Measurements from ENCODE around the gene OR5B12. TPM values are rescaled to one million over a fixed set of nuclear protein-coding genes. Genes with fewer than 3 reads are reported as not detected.
"Not testable (repeated sequence)": the region's sequence is repeated elsewhere in the genome, so short reads cannot be mapped to it uniquely, and the experiment has no call there.

OR5B12 gene
- total RNA-seq, 1 donor from 2014 or later: 2.9 TPM

DNA sequence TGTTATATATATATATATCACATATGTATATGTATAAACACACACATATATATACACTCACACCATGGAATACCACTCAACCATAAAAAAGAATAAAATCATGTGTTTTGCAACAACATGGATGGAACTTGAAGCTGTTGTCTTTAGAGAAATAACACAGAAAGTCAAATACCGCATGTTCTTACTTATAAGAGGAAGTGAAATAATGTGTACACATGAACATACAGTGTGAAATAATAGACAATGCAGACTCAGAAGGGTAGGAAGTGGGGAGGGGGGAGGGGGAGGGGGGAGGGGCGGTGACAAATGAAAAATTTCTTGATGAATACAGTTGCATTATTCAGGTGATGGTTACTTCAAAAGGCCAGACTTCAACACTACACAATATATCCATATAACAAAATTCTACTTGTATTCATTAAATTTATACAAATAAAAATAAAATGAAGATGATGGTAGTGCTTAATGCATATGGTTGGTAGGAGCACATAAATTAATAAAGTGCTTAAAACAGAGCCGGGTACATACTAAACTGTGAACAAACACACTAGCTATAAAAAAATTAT, 8.3 kb downstream of the OR5B12 start:
- TF ChIP-seq, protein P1, sequence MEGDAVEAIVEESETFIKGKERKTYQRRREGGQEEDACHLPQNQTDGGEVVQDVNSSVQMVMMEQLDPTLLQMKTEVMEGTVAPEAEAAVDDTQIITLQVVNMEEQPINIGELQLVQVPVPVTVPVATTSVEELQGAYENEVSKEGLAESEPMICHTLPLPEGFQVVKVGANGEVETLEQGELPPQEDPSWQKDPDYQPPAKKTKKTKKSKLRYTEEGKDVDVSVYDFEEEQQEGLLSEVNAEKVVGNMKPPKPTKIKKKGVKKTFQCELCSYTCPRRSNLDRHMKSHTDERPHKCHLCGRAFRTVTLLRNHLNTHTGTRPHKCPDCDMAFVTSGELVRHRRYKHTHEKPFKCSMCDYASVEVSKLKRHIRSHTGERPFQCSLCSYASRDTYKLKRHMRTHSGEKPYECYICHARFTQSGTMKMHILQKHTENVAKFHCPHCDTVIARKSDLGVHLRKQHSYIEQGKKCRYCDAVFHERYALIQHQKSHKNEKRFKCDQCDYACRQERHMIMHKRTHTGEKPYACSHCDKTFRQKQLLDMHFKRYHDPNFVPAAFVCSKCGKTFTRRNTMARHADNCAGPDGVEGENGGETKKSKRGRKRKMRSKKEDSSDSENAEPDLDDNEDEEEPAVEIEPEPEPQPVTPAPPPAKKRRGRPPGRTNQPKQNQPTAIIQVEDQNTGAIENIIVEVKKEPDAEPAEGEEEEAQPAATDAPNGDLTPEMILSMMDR (IDR thresholded peaks at IDR 0.05): no peak
- no peaks in the 10 kb centered on the region for H3K36me3 ChIP-seq
- DNase-seq (ENCODE audit: low spot score in 2 of 2): no peak
- H3K27ac ChIP-seq: no peak overlapping the region
- H3K4me3 ChIP-seq: no peak overlapping the region
- intact Hi-C loops (cut with DNase I): no loop called here
- no peaks in the 10 kb centered on the region for H3K27me3 ChIP-seq
- H3K9me3 ChIP-seq: peaks cover 0 to 7% of the 10 kb centered on the region in 2 donors
- H3K4me1 ChIP-seq: no peaks in the 10 kb centered on the region

- Histone ChIP-seq H3K36me3 (no peaks in the 10 kb centered on the region), H3K27me3 (no peaks in the 10 kb centered on the region), H3K4me3 (no peak overlapping the region), H3K4me1 (no peaks in the 10 kb centered on the region), H3K9me3 (peaks cover 0 to 7% of the 10 kb centered on the region in 2 donors), H3K27ac (no peak overlapping the region)
- DNase-seq (ENCODE audit: low spot score in 2 of 2): no peak
- TF ChIP-seq, protein P1 (IDR thresholded peaks at IDR 0.05): no peak
- intact Hi-C loops (cut with DNase I): no loop called here
These were observed 12.8 kb downstream of the OR5B12 start for GRCh38 chr11:58429273-58429672.

DNA sequence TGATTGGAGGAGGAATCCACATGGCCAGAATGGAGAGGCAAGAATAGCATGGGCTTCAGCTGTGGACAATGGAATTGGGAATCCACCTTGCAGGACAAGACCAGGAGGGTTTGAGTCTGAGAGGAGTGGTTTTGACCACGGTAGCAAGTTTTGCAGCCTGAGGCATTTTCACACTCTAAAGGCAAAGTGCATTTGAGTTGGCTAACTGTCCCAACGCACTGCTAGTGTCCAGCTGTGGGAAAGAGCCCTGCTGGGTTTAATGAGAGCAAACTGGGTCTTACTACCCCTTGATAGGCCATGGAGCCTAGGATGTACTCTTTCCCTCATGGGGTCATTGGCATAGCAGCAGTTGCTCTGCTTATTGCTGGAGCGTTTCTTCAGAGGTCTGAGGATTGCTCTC, 14.0 kb downstream of the OR5B12 start, which contains the start of gene OR5B2:
TSS of gene OR5B2 (minus strand) at position 101 of the 400 bp plus-strand sequence. CDS start 4,860 bp downstream, outside the sequence.
- H3K27ac ChIP-seq: no peak within 1 kb of the TSS
- TF ChIP-seq, protein P1 (IDR thresholded peaks at IDR 0.05): no peak
- H3K9me3 ChIP-seq: peaks cover 0 to 7% of the 10 kb centered on the region in 2 donors
- intact Hi-C loops (cut with DNase I): no loop called here
- no peak for DNase-seq (ENCODE audit: low spot score in 2 of 2)
- no peaks in the 10 kb centered on the region for H3K27me3 ChIP-seq
- no peaks in the 10 kb centered on the region for H3K36me3 ChIP-seq
- H3K4me1 ChIP-seq: no peaks in the 10 kb centered on the region
- H3K4me3 ChIP-seq: no peak within 1 kb of the TSS

DNA sequence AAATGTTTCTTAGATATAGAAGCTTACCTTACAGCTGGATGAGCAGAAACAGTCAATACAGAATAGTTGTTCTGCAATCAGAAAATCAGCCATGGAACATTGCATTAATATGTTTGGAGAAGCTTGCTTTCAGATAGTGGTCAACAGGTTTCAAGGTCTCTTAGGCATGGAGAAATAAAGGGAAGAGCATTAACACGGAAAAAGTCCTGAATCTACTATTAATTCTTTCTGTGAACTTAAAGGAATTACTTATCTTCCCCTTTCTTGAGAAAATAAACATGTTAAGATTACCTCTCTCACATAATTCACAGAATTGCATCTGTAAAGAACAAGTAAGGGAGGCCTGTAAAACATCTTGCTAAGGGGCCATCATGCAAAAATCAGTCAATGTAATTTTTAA, 35.3 kb downstream of the OR5B12 start, which contains the start of gene OR5B3:
TSS of gene OR5B3 (minus strand) at position 101 of the 400 bp plus-strand sequence. CDS start 3,465 bp downstream, outside the sequence.
- Histone ChIP-seq H3K36me3 (no peaks in the 10 kb centered on the region), H3K4me3 (no peak within 1 kb of the TSS), H3K9me3 (peaks cover 0 to 3% of the 10 kb centered on the region in 2 donors), H3K27me3 (no peaks in the 10 kb centered on the region), H3K4me1 (no peaks in the 10 kb centered on the region), H3K27ac (no peak within 1 kb of the TSS)
- intact Hi-C loops (cut with DNase I): no loop called here
- DNase-seq (ENCODE audit: low spot score in 2 of 2): no peak
- TF ChIP-seq, protein P1 (IDR thresholded peaks at IDR 0.05): no peak

GRCh38 chr11:58399622-58400021, 42.4 kb downstream of the OR5B12 start:
- H3K27ac ChIP-seq; DNase-seq (ENCODE audit: low spot score in 2 of 2); H3K36me3 ChIP-seq; H3K9me3 ChIP-seq; intact Hi-C loops (cut with DNase I); H3K4me1 ChIP-seq; H3K27me3 ChIP-seq; H3K4me3 ChIP-seq: not testable (repeated sequence)

GRCh38 chr11:58395581-58395980, 46.5 kb downstream of the OR5B12 start:
- no peak for DNase-seq (ENCODE audit: low spot score in 2 of 2)
- Histone ChIP-seq H3K4me3 (no peak overlapping the region), H3K36me3 (no peaks in the 10 kb centered on the region), H3K4me1 (peaks cover 0 to 3% of the 10 kb centered on the region in 2 donors), H3K9me3 (no peaks in the 10 kb centered on the region), H3K27ac (no peak overlapping the region), H3K27me3 (no peaks in the 10 kb centered on the region)
- TF ChIP-seq, protein P1 (IDR thresholded peaks at IDR 0.05): no peak
- intact Hi-C loops (cut with DNase I): no loop called here

Measured in ascending aorta (tissue), 2 donors.